ENCODE data around the gene CDPF1. TPM values are rescaled to one million over a fixed set of nuclear protein-coding genes. Genes with fewer than 3 reads are reported as not detected.

CDPF1 gene
- polyA plus RNA-seq, 2 of the 4 experiments (the other 2 are of a cell fraction) = 8.9 to 9.6 TPM

DNA sequence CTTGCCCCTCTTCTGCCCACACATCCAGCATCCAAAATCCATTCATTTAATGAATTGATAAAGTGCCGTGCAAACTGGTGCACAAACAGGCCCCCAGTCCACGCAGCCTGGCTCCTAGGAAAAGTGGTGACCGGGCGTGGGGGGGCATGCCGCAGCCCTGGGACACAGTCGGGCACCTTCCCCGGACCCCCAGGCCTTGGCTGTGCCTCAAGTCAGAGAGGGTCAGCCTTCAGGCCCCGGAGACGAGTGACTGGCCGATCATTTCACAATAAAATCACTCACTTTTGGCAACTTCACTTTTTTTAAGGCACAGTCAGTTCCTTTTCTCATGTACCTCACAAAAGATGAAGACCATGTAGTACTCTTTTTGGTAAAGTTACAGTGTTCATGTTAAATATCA lies 8.0 kb downstream of the CDPF1 start:
- 93% methylated on average over 10 of the region's 10 CpGs for WGBS (ENCODE audit: missing lambda C conversion rate)
- POLR2A ChIA-PET = no interaction called here
- FAIRE-seq = no peak
- H3K27ac ChIP-seq = no peak overlapping the region
- ATAC-seq = no peak
- CTCF ChIA-PET = interaction anchor here (1.0 kb wide), 1 partner anchor 15 kb away, joined by 3 read pairs; no protein-coding TSS in a partner anchor
- no peak for TF ChIP-seq PBX3 (IDR thresholded peaks at IDR 0.05)
- no peak for TF ChIP-seq RNF2 (IDR thresholded peaks at IDR 0.05; ENCODE audit: borderline replicate concordance, low read depth)
- no peak for TF ChIP-seq ZFP36 (IDR thresholded peaks at IDR 0.05; ENCODE audit: borderline replicate concordance, partially characterized antibody)
- TF ChIP-seq FOSL2 (IDR thresholded peaks at IDR 0.05) = no peak
- no peak for TF ChIP-seq FOSL2 (CRISPR knock-in tag; IDR thresholded peaks at IDR 0.05)
- no peak for TF ChIP-seq USF2 (IDR thresholded peaks at IDR 0.05)
- TF ChIP-seq TFCP2L1 (CRISPR knock-in tag; IDR thresholded peaks at IDR 0.05) = no peak
- TF ChIP-seq, protein P1, sequence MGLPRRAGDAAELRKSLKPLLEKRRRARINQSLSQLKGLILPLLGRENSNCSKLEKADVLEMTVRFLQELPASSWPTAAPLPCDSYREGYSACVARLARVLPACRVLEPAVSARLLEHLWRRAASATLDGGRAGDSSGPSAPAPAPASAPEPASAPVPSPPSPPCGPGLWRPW (IDR thresholded peaks at IDR 0.05) = no peak
- no peak for TF ChIP-seq MAFK (IDR thresholded peaks at IDR 0.05; ENCODE audit: partially characterized antibody)
- no peak for TF ChIP-seq RARB (CRISPR knock-in tag; IDR thresholded peaks at IDR 0.05)
- no peak for TF ChIP-seq EP300 (IDR thresholded peaks at IDR 0.05)
- TF ChIP-seq ZC3H11A (IDR thresholded peaks at IDR 0.05) = no peak
- TF ChIP-seq MAX (IDR thresholded peaks at IDR 0.05) = no peak
- no peak for TF ChIP-seq SREBF2 (IDR thresholded peaks at IDR 0.05)
- no peak for TF ChIP-seq CBX2 (IDR thresholded peaks at IDR 0.05; ENCODE audit: borderline replicate concordance, low read depth)
- TF ChIP-seq TP53 (CRISPR knock-in tag; IDR thresholded peaks at IDR 0.05) = no peak
- no peak for TF ChIP-seq CBX8 (IDR thresholded peaks at IDR 0.05)
- no peak overlapping the region for H3K4me3 ChIP-seq
- no peak for DNase-seq (ENCODE audit: low read depth in 1 of 2, low spot score in 1 of 2)
- no peaks in the 10 kb centered on the region for H3K9me3 ChIP-seq
- no peak overlapping the region for H3K4me2 ChIP-seq
- H3K4me1 ChIP-seq = no peaks in the 10 kb centered on the region

GRCh38 chr22:46241396-46242007 lies 8.6 kb downstream of the CDPF1 start:
- CTCF ChIA-PET = interaction anchor here (1.0 kb wide), 1 partner anchor 14 kb away, joined by 3 read pairs; no protein-coding TSS in a partner anchor
- TF ChIP-seq FOSB (CRISPR knock-in tag; IDR thresholded peaks at IDR 0.05) (no peak), CHD4 (IDR thresholded peaks at IDR 0.05; ENCODE audit: borderline replicate concordance) (no peak), EP300 (IDR thresholded peaks at IDR 0.05) (no peak), GATA3 (IDR thresholded peaks at IDR 0.05; ENCODE audit: borderline replicate concordance) (no peak), ESRRA (IDR thresholded peaks at IDR 0.05; ENCODE audit: borderline replicate concordance, low read length) (no peak), JUNB (IDR thresholded peaks at IDR 0.05) (no peak), RCOR1 (IDR thresholded peaks at IDR 0.05; ENCODE audit: low read depth, low read length) (no peak), NR3C1 (IDR thresholded peaks at IDR 0.05) (no peak), JUN (IDR thresholded peaks at IDR 0.05) (no peak), BCL3 (IDR thresholded peaks at IDR 0.05) (no peak), EHMT2 (IDR thresholded peaks at IDR 0.05; ENCODE audit: low read depth) (no peak), CTCF (IDR thresholded peaks at IDR 0.05) (no peak), ZNF302 (CRISPR knock-in tag; IDR thresholded peaks at IDR 0.05) (no peak), TP53 (CRISPR knock-in tag; IDR thresholded peaks at IDR 0.05) (no peak), HEYL (CRISPR knock-in tag; IDR thresholded peaks at IDR 0.05) (no peak), MAZ (IDR thresholded peaks at IDR 0.05; ENCODE audit: borderline replicate concordance, low read depth, low read length) (no peak)
- TF ChIP-seq, protein P2, sequence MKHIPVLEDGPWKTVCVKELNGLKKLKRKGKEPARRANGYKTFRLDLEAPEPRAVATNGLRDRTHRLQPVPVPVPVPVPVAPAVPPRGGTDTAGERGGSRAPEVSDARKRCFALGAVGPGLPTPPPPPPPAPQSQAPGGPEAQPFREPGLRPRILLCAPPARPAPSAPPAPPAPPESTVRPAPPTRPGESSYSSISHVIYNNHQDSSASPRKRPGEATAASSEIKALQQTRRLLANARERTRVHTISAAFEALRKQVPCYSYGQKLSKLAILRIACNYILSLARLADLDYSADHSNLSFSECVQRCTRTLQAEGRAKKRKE (CRISPR knock-in tag; IDR thresholded peaks at IDR 0.05; ENCODE audit: low read depth) = no peak
- TF ChIP-seq, protein P3, sequence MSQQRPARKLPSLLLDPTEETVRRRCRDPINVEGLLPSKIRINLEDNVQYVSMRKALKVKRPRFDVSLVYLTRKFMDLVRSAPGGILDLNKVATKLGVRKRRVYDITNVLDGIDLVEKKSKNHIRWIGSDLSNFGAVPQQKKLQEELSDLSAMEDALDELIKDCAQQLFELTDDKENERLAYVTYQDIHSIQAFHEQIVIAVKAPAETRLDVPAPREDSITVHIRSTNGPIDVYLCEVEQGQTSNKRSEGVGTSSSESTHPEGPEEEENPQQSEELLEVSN (IDR thresholded peaks at IDR 0.05; ENCODE audit: borderline replicate concordance, low read depth) = no peak
- no peak overlapping the region for H3K4me3 ChIP-seq
- no peaks in the 10 kb centered on the region for H3K9me3 ChIP-seq
- ATAC-seq (no peak), FAIRE-seq (no peak), DNase-seq (ENCODE audit: low read depth in 1 of 2, low spot score in 1 of 2) (no peak)
- POLR2A ChIA-PET = no interaction called here
- H3K4me2 ChIP-seq = no peak overlapping the region
- 86% methylated on average over 5 of the region's 5 CpGs for WGBS (ENCODE audit: missing lambda C conversion rate)
- no peak overlapping the region for H3K27ac ChIP-seq
- H3K4me1 ChIP-seq = no peaks in the 10 kb centered on the region
